Natural killer cell (primary cell): ENCODE results near the gene RASSF10. TPM values are rescaled to one million over a fixed set of nuclear protein-coding genes. Genes with fewer than 3 reads are reported as not detected.

Experiments used
- ATAC-seq, 3 donors: fragments of 150-1000 bp in 2 of 3; fragments of 200-7000 bp in 1 of 3; cut with Tn5 transposase; 1 replicate in 1 of 3; 2 replicates in 2 of 3; pipeline ENCODE4 v1.10.0; 2021; ENCODE audit warnings: mild to moderate bottlenecking in 2 of 3, moderate library complexity in 2 of 3
- DNase-seq, 2 donors: peaks; one replicate each; pipeline versions ENCODE4 v3.0.0 to v3.0.0-alpha.2; 2013 to 2021; ENCODE audit warnings: mixed read lengths in 1 of 2
- H3K27ac ChIP-seq: one replicate; pipeline ENCODE4 v1.5.1; 2013; ENCODE audit warnings: mild to moderate bottlenecking, low read length
- H3K27me3 ChIP-seq: one replicate; pipeline ENCODE4 v1.6.1; 2013; ENCODE audit warnings: low read length; ENCODE audit not compliant: control insufficient read depth, insufficient read depth
- H3K36me3 ChIP-seq: one replicate; pipeline ENCODE4 v1.6.1; 2013; ENCODE audit warnings: low read length; ENCODE audit not compliant: control insufficient read depth, insufficient read depth
- H3K4me1 ChIP-seq: one replicate; pipeline ENCODE4 v1.6.1; 2013; ENCODE audit warnings: low read length; ENCODE audit not compliant: control insufficient read depth, insufficient read depth
- H3K4me3 ChIP-seq: one replicate; pipeline ENCODE4 v1.5.1; 2013; ENCODE audit warnings: low read length
- H3K9me3 ChIP-seq: one replicate; pipeline ENCODE4 v1.6.1; 2013; ENCODE audit warnings: low read length; ENCODE audit not compliant: control insufficient read depth, insufficient read depth
- H3K27ac Mint-ChIP-seq, 2 donors: one replicate each; pipeline ENCODE4 v1.8.0; 2022; ENCODE audit warnings: mild to moderate bottlenecking in 2 of 2, mixed read lengths in 2 of 2, moderate library complexity in 1 of 2
- H3K27me3 Mint-ChIP-seq, 2 donors: one replicate each; pipeline ENCODE4 v1.8.0; 2022; ENCODE audit warnings: low read depth in 2 of 2, mixed read lengths in 2 of 2
- H3K36me3 Mint-ChIP-seq: one replicate; pipeline ENCODE4 v1.8.0; 2022; ENCODE audit warnings: mixed read lengths
- H3K4me1 Mint-ChIP-seq, 2 donors: one replicate each; pipeline ENCODE4 v1.8.0; 2022; ENCODE audit warnings: mixed read lengths in 2 of 2
- H3K4me3 Mint-ChIP-seq: one replicate; pipeline ENCODE4 v1.8.0; 2022; ENCODE audit warnings: mild to moderate bottlenecking, moderate library complexity, mixed read lengths
- H3K9me3 Mint-ChIP-seq, 2 donors: one replicate each; pipeline ENCODE4 v1.8.0; 2022; ENCODE audit warnings: mixed read lengths in 2 of 2
- CTCF ChIP-seq: fragments of 200-600 bp; IDR thresholded peaks from one replicate; pipeline ENCODE4 v1.8.0; 2022; ENCODE audit warnings: antibody characterized with exemption
- WGBS: methylation state at CpG from one replicate; pipeline ENCODE4 v1.1.7; 2013; ENCODE audit warnings: missing lambda C conversion rate; ENCODE audit not compliant: insufficient coverage; 5-methylcytosine and 5-hydroxymethylcytosine counted together
- intact Hi-C: fragments of 100-400 bp; cut with micrococcal nuclease; formaldehyde crosslinking; loops from one replicate; pipeline ENCODE4 v1.14.2; 2022
- total RNA-seq, 4 donors: library from RNA; stranded (reverse); fragments of 120-200 nt in 1 of 4; gene quantifications; one replicate each; pipeline versions ENCODE4 v1.2.3 to v1.2.4, GENCODE V29; 2013 to 2022

The RASSF10 gene
- total RNA-seq, 3 donors from 2014 or later (not counting 1 experiment from before 2014, with no cell fraction given), result not detected

GRCh38 chr11:12963051-12963450, 46.1 kb upstream of the RASSF10 start:
- H3K27ac Mint-ChIP-seq, result no peak overlapping the region
- no peak for ATAC-seq

GRCh38 chr11:12963792-12964536, 45.2 kb upstream of the RASSF10 start:
- H3K36me3 Mint-ChIP-seq, result no peaks in the 10 kb centered on the region
- intact Hi-C loops, result loop anchor here (2.0 to 5.0 kb wide), 2 partner anchors 273 to 381 kb away; no protein-coding TSS in a partner anchor
- H3K27ac ChIP-seq, result no peak overlapping the region
- 24% methylated on average over 13 of the region's 13 CpGs for WGBS
- no peaks in the 10 kb centered on the region for H3K36me3 ChIP-seq
- no peak overlapping the region for H3K4me3 ChIP-seq
- no peak overlapping the region for H3K4me3 Mint-ChIP-seq
- H3K4me1 Mint-ChIP-seq, result no peaks in the 10 kb centered on the region
- ATAC-seq, result peak; percentile 69 to 86 (median 80)
- DNase-seq, result peak; percentile 42 to 72
- no peak overlapping the region for H3K27ac Mint-ChIP-seq
- H3K27me3 ChIP-seq, result no peaks in the 10 kb centered on the region
- peak; percentile 71 for TF ChIP-seq CTCF
- no peaks in the 10 kb centered on the region for H3K9me3 Mint-ChIP-seq
- no peaks in the 10 kb centered on the region for H3K4me1 ChIP-seq
- H3K9me3 ChIP-seq, result no peaks in the 10 kb centered on the region
- H3K27me3 Mint-ChIP-seq, result peaks cover 6 to 23% of the 10 kb centered on the region in 2 donors

More at GRCh38 chr11:12963051-12963450, 46.1 kb upstream of the RASSF10 start:
- no peaks in the 10 kb centered on the region for H3K36me3 ChIP-seq
- no peaks in the 10 kb centered on the region for H3K27me3 ChIP-seq
- H3K4me1 ChIP-seq, result no peaks in the 10 kb centered on the region
- Mint-ChIP-seq H3K4me1 (no peaks in the 10 kb centered on the region), H3K36me3 (no peaks in the 10 kb centered on the region), H3K27me3 (peaks cover 6 to 28% of the 10 kb centered on the region in 2 donors), H3K4me3 (no peak overlapping the region), H3K9me3 (no peaks in the 10 kb centered on the region)
- WGBS, result 86% methylated on average over 5 of the region's 5 CpGs
- no peak for TF ChIP-seq CTCF
- DNase-seq, result no peak
- H3K27ac ChIP-seq, result no peak overlapping the region
- no peak overlapping the region for H3K4me3 ChIP-seq
- intact Hi-C loops, result loop anchor here (5.0 kb wide), 1 partner anchor 274 kb away; no protein-coding TSS in a partner anchor
- no peaks in the 10 kb centered on the region for H3K9me3 ChIP-seq

GRCh38 chr11:12964650-12965049, 44.5 kb upstream of the RASSF10 start:
- H3K36me3 Mint-ChIP-seq, result no peaks in the 10 kb centered on the region
- ATAC-seq (no peak), DNase-seq (no peak)
- 89% methylated on average over 6 of the region's 7 CpGs for WGBS
- H3K9me3 ChIP-seq, result no peaks in the 10 kb centered on the region
- TF ChIP-seq CTCF, result no peak
- H3K27ac ChIP-seq, result no peak overlapping the region
- H3K4me1 Mint-ChIP-seq, result no peaks in the 10 kb centered on the region
- no peak overlapping the region for H3K4me3 ChIP-seq
- H3K36me3 ChIP-seq, result no peaks in the 10 kb centered on the region
- H3K27ac Mint-ChIP-seq, result no peak overlapping the region
- H3K4me3 Mint-ChIP-seq, result no peak overlapping the region
- intact Hi-C loops, result loop anchor here (2.0 to 5.0 kb wide), 2 partner anchors 273 to 380 kb away; no protein-coding TSS in a partner anchor
- H3K4me1 ChIP-seq, result no peaks in the 10 kb centered on the region
- no peaks in the 10 kb centered on the region for H3K9me3 Mint-ChIP-seq
- peaks cover 6 to 23% of the 10 kb centered on the region in 2 donors for H3K27me3 Mint-ChIP-seq
- no peaks in the 10 kb centered on the region for H3K27me3 ChIP-seq
